HL-60/S4 treated with phorbol 12-myristate 13-acetate at 8.2 ng/mL for 4 days and 3 days (cell line): ENCODE data around the gene NEMF.

ENCODE experiments used
- in situ Hi-C: fragments of 300-500 bp; cut with MboI; formaldehyde crosslinking; loops from 2 replicates; pipeline ENCODE4 v1.15.0; 2022; ENCODE audit warnings: low sequenced_read_pairs

The NEMF gene

DNA sequence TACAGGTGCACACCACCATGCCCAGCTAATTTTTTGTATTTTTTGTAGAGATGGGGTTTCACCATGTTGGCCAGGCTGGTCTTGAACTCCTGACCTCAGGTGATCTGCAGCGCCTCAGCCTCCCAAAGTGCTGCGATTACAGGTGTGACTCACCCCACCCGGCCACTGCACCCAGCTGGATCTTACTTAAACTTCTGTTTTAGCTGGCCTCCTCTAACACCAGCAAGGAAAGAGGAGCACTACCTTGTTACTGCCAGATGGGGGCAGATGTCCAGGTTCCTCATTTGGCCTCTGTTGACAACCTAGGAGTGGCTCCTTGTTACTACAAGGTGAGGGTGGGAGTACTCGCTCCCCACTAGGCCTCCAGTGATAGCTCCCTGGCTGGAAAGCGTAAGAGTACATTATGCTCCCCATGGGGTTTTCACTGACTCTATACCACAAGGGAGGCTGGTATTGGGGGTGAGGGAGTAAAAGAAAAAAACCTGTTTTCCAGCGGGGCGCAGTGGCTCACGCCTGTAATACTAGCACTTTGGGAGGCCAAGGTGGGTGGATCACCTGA is 27.1 kb upstream of the NEMF start:
- in situ Hi-C loops: loop anchor here (25.0 kb wide), 1 partner anchor 183 kb away; no protein-coding TSS in a partner anchor

DNA sequence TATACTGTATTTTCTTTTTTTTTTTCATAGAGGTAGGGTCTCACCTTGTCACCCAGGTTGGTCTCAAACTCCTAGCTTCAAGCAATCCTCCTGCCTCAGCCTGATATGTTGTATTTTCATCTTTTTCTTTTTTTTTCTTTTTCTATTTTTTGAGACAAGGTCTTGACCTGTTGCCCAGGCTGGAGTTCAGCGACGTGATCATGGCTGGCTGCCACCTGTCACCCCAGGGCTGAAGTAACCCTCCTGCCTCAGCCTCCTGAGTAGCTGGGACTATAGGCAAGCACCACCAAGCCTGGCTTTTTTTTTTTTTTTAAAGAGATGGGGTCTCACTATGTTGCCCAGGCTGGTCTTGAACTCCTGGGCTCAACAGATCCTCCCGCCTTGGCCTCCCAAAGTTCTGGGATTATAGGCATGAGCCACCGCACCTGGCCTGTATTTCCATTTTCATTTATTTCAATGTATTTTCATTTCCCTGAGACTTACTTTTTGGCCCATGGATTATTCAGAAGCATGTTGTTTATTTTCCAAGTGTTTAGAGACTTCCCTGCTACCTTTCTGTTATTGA is 24.1 kb upstream of the NEMF start:
- in situ Hi-C loops: loop anchor here (25.0 kb wide), 1 partner anchor 186 kb away; no protein-coding TSS in a partner anchor

GRCh38 chr14:49875640-49876198 is 23.1 kb upstream of the NEMF start:
- in situ Hi-C loops: loop anchor here (25.0 kb wide), 1 partner anchor 187 kb away; no protein-coding TSS in a partner anchor

DNA sequence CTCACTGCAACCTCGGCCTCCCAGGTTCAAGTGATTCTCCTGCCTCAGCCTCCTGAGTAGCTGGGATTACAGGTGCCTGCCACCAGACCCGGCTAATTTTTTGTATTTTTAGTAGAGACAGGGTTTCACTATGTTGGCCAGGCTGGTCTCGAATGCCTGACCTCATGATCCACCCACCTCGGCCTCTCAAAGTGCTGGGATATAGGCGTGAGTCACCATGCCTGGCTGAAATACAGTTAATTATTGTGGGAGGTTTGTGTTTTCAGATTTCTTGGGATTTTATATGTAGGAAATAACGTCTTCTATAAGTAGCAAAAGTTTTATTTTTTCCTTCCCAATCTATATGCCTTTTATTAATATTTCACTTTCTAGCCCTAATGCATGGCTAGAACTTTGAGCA is 21.0 kb upstream of the NEMF start:
- in situ Hi-C loops: loop anchor here (25.0 kb wide), 1 partner anchor 239 kb away; the partner anchor contains the start of gene VCPKMT

DNA sequence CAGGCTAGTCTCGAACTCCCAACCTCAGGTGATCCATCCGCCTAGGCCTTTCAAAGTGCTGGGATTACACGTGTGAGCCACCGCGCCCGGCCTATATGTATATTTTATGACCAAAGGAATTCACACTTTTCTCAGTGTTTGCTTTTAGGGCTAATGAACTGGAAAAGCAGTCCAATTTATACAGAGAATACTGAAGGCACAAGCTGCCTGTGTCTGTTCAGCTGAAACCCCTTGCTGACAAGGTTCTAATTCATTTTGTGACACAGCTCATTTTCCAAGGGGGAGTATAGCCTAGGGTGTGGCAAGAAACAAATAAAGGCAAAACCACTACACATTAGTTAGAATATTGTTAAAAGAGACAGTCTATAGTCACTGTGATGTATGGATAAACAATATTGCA is 18.3 kb upstream of the NEMF start:
- in situ Hi-C loops: loop anchor here (25.0 kb wide), 1 partner anchor 241 kb away; the partner anchor contains the start of gene VCPKMT

- in situ Hi-C loops: loop anchor here (25.0 kb wide), 1 partner anchor 244 kb away; the partner anchor contains the start of gene VCPKMT
These were observed 16.1 kb upstream of the NEMF start for GRCh38 chr14:49868720-49869114.

DNA sequence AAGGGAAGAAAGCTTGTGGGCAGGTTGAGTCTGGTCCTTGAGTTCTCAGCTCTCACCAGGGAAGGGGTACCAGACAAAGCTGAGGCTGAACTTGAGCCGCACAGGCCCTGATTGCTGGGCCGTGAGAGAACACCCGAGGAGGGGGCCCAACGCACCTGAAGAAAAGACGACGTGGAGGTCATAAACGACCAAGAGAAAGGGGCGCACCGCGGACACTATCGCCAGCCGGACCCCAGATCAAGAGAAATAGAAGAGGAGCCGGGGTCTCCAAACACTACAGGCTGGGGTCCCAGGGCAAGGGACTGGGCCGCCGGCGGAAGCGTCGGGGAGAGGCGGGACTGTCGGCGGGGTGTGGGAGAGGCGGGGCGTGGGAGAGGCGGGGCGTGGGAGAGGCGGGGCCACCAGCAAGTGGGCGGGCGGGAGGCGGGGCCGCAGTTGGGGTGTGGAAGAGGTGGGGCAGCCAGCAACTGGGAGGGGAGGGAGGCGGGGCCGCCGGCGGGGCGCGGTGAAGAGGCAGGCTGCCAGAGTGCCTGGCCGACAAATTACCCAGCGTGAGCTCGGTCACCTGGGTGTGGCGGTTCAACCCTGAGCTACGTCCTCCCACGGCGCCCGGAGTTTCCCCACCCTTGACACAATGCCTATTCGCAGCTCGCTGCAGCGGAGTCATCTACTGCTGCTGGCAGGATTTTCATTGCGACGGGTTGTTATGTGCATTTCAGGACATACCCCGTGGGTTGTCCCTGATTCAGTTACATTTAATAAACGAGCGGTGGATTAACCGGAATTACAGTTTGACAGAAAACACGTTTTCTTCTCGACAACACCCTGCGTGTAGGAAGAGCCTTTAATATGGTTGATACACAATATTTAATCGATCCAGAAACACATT is 15.5 kb upstream of the NEMF start:
- in situ Hi-C loops: loop anchor here (25.0 kb wide), 1 partner anchor 244 kb away; the partner anchor contains the start of gene VCPKMT

DNA sequence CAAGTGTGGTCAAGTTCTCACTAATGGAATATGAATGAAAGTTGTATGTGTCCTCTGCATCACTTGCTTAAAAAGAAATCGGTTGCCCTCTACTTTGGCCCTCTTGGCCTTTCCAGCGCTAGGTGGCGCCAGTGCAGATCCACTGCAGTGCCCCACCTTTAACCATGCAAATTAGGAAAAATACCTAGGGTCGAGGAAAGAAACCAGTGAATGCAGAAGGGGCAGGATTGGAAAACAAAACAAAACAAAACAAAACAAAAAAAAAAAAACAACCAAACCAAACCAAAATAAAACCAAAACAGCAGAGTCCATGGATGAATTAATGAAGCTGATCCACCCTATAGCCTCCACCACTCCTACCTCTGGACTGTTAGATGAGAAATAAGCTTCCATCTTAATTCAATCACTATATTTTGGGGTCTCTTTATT is 12.9 kb upstream of the NEMF start:
- in situ Hi-C loops: loop anchor here (25.0 kb wide), 1 partner anchor 247 kb away; the partner anchor contains the start of gene VCPKMT

- in situ Hi-C loops: loop anchor here (25.0 kb wide), 1 partner anchor 249 kb away; the partner anchor contains the start of gene VCPKMT
These were observed 11.1 kb upstream of the NEMF start for GRCh38 chr14:49863487-49864281.

DNA sequence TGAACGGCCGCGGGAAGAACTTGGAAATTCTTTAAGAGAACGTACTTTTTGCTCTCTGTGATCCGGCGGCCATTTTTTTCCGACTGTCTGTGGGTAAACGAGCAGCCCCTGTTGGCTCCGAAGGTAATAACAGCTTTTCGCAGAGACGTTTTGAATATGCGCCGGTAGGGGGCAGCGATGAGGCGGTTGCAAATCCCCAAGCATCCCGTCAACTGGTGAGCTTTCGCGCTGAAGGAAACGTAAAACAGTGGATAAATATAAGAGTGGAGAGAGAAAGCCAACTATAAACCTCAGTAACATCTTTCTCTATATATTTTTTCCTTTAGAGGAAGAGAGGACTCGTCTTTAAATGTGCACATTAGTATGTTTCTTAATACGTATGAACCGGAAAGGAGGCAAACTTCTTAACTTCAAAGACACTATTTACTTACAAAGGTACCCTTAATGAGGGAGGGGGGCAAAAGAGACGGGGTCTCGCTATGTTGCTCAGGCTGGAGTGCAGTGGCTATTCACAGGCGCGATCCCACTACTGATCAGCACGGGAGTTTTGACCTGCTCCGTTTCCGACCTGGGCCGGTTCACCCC is 9.6 kb upstream of the NEMF start:
- in situ Hi-C loops: loop anchor here (25.0 kb wide), 1 partner anchor 250 kb away; the partner anchor contains the start of gene VCPKMT

DNA sequence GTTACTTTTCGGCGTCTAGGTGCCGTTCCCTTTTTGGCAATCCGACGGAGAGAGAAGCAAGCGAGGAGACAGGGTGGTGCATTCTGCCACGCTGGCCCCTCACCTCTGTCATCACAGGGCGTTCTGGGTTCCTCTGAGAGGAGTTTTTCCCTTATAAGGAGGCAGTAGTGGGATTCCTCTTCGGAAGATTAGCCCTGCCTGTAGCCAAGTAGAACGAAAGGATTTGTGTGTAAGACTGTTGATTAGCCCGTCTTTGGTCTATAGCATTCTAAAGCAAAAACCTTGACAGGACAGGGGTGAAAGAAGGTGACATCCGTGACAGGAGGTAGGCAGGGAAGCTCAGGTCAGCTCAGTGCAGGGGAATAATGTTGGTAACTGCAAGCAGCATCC is 9.1 kb upstream of the NEMF start:
- in situ Hi-C loops: loop anchor here (25.0 kb wide), 1 partner anchor 251 kb away; the partner anchor contains the start of gene VCPKMT

DNA sequence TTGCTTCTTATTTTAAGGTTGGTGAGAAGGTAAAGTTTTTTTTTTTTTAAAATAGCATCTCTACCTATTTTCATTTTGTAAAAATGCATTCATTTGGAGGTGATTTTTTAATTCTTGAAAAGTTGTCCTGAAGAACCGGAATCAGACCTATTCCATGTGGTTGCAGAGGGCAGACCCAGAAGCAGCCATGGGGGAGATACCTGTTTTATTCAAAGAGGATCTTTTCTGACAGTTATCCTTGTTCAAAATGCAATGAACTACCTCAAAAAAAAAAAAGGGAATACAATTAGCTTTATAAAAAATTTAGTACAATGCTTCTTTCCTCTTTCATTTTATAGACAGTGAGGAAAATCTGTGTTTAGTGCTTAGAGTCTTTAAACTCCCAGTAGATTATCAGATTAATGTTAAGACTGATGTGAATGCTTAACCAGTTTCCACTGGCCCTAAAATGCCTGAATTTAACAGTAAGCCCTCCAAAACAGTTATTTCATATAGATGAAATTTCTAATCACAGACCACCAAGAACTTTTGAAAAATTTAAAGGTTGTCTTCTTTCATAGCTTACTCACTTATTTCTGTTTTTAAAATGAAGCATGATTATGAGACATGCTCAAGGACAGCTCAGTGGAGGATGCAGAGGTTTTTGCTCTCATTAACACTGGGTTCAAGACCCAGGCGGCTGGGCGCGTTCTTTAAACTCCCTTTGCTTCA is 8.6 kb upstream of the NEMF start:
- in situ Hi-C loops: loop anchor here (25.0 kb wide), 1 partner anchor 251 kb away; the partner anchor contains the start of gene VCPKMT

GRCh38 chr14:49858383-49858782 is 5.8 kb upstream of the NEMF start:
- in situ Hi-C loops: loop anchor here (25.0 kb wide), 1 partner anchor 254 kb away; the partner anchor contains the start of gene VCPKMT

DNA sequence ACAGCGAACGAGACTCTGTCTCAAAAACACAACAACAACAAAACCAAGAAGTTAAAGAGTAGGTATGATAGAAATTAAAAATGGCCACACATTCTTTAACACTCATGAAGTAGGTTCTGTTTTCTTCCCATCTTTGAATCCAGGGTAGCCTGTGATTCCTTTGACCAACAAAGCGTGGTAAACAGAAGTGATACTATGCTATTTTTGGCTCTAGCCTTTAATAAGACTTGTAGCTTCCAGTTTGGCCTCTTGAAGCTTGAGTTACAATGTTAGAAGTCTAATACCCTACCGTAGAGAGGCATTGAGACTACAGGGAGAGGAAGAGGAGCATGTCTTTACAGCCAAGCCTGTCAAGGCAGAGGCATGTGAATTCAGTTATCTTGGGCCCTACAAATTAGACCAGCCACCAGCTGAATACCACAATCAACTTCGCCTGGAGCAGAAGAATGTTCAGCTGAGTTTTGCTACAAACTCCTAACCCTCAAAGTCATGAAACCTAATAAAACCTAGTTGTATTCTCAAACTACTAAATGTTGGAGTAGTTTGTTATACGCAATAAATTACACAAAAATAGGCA is 4.9 kb upstream of the NEMF start:
- in situ Hi-C loops: loop anchor here (25.0 kb wide), 1 partner anchor 255 kb away; the partner anchor contains the start of gene VCPKMT

DNA sequence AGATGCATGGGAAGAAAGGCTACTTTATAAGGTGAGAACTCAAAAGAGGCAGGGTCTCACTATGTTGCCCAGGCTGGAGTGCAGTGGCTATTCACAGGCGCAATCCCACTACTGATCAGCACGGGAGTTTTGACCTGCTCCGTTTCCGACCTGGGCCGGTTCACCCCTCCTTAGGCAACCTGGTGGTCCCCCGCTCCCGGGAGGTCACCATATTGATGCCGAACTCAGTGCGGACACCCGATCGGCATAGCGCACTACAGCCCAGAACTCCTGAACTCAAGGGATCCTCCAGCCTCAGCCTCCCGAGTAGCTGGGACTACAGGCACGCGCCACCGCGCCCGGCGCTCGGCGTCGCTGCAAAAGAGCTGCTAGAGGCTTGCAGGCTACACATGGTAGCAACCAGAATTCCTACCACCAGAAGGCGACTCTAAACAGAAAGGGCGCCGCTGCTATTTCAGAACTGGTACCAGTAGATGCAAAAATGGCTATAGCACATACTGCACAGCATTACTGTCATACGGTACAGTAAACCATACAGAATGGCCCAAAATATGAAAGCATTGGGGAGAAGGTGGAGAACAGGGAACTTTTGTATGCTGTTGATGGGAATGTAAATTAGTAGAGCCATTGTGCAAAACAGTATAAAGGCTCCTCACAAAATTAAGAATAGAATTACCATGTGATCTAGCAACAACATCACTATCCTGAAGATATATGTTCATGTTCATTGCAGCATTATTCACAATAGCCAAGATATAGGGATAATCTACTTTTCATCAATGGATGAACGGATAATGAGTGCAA is 1.2 kb upstream of the NEMF start:
- in situ Hi-C loops: loop anchor here (25.0 kb wide), 1 partner anchor 259 kb away; the partner anchor contains the start of gene VCPKMT

GRCh38 chr14:49853158-49853477 is 530 bp upstream of the NEMF start:
- in situ Hi-C loops: loop anchor here (25.0 kb wide), 1 partner anchor 259 kb away; the partner anchor contains the start of gene VCPKMT

DNA sequence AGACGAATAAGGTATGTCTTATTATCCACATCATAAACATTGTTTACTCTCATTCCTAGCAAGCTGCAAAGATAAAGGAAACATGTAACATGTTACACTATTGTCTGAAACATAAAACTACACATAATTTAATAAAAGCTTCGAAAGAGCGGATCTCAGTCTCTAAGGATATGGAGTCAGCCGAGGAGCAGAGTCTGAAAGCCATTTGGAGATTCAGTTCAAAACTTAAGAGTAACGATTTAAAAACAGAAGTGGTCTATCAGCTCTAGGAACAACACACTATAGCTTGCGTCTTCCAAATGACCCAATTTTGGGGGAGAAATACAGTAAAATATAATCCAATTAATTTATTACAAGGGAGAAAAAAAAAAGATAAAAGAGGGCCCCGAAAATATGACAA is 775 bp downstream of the NEMF start:
- in situ Hi-C loops: loop anchor here (25.0 kb wide), 1 partner anchor 260 kb away; the partner anchor contains the start of gene VCPKMT
